Hematopoietic multipotent progenitor cell treated with erythropoietin and hydrocortisone succinate and interleukin-3 and kit ligand, for 6 days (in vitro differentiated cells): ENCODE measurements around the gene CCL5.

Experiments used
- DNase-seq: peaks from one replicate; pipeline ENCODE4 v3.0.0-alpha.2; 2015

Gene CCL5

GRCh38 chr17:35866341-35866950 is 13.7 kb downstream of the CCL5 start:
- no peak for DNase-seq

DNA sequence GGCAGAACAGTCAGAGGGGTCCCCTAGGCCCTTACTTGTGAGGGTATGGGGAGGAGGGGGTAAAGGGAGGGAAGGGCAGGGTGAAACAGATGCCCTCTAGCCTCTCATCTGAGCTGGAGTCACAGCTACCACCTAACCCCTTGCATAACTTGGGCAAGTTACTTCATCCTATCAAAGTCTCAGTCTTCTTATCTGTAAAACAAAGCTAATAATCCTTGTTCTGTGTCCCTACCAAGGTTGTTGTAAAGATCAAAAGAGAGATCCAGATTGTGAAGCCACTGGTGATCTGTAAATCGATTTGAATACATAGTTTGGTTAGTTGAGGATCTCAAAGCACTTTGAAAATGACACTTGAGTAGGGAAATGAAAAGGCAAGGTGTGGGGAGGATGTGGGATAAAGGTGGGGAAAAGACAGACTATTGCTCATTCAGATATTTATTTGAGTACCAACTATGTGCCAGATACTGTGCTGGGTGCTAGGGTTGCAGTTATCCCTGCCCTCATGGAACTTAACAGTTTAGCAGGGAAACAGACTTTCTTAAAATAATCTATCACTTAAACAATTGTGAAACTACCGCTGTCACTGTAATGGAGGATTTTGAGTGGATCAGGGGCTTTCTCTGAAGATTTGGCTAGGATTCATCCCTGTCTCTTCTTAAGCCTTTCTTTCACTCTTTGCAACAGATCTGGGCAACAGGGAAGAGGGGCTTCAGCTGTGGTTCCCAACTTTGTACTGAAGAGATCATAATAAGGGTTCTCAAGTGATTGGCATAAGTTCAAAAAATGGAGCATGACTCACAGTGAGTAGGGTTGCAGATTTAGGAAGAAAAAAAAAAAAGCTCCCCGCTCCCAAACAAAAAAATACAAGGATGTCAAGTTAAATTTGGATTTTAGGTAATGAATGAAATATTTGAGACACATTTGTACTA is 14.5 kb downstream of the CCL5 start:
- DNase-seq, result peak; percentile 37

DNA sequence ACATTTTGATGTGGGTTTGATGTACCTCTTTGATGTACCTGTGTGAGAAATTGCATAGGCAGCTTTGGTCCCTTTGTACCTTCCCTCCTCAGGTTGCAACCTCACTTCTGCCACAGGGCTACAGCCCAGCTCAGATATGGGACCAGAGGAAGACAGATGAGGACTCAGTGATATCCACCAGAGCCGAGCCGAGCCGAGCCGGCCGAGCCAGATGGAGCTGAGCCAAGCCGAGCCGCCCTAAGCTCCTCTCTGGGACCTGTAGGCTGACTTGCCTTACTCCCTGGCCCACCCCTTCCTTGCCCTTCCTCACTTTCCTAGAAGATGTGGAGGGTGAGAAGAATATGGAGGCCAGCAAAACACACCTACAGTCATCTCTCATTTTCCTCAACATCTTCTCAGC is 15.3 kb downstream of the CCL5 start:
- DNase-seq, result no peak

- no peak for DNase-seq
These were observed 23.6 kb downstream of the CCL5 start for GRCh38 chr17:35856603-35857002.

- DNase-seq, result no peak
These were observed 24.2 kb downstream of the CCL5 start for GRCh38 chr17:35855965-35856364.

DNA sequence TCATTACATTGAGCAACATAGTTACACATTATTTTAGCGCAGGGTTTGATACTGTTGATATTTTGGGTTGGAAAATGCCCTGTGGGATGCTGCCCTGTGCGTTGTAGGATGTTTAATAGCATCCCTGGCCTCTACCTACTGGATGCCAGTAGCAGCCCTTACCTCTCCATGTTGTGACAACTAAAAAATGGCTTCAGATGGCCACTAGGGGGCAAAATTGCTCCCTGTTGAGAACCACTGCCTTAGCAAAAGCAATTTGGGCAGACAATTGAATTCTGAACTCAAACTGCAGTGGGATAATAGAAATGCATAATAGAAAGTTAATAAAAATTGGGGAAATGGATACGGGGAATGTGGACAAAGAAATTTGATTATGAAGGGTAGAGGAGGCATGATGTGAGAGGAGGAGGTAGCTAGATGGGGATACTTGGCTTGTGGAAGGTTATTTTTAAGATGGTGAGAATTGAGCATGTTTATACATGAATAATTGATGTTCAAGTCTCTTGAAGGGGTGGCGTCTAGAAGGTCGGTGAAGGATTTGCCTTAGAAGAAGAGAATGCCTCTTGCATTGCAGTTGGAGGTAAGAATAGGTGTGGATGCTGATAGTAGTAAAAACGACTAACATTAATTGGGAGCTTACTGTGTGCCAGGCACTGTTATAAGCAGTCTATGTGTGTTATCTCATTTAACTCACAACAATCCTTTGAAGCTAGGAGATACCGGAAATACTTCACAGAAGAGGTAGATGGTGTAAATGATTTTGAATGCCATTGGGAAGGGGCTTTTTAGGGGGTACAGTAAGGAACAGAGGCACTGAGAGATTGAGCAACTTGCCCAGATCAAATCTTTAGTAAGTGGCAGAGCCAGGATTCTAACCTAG is 30.5 kb downstream of the CCL5 start:
- DNase-seq, result peak; percentile 92

DNA sequence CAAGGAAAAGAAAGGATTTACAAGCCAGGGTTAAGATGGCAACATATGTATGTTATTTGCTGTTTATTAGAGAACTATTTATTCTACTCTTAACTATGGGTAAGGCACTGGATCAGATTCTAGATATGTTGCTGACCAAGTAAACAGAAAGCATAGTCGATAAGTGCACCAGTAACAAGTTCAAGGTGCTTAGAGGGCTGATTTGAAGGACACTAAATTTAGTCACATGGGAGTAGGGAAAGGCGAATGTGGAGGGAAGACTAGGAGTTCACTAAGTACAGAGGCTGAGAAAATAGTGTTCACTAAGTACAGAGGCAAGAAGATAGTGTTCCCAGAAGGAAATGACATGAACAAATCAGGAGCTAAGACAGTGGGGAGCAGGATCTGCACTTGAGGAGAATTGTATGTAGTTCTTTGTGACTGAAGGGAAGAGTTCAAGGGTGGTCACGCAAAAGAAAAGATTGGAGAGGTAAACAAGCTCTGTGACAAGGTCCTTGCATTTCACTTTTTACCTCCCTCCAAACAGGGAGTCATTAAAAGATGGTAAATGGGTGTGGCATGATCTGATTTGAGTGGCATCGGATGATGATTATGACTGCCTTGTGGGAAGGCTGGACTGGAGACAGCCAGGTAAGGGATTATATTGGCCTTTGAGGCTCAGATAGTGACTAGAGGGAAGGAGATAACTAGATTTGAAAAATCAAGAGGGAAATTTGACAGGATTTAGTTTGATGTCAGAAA is 32.4 kb downstream of the CCL5 start:
- DNase-seq, result no peak

DNA sequence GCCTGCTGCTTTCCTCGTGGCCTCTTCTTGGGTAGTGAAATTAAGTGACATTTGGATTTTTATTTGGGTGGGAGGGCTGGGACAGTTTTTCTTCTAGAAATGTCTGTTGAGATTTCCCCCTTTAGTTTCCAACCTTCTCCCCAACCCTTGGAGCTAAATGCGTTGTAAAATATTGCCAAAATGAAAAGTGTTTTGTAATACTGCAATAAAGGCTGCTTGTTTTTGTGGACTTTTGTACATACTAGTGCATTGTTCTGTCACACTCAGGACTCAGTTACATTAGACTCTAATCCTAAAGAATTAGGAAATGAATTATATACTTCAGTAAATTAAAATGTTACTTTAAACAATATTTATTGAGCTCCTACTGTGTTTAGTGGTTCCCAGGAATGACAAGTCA is 33.2 kb downstream of the CCL5 start:
- no peak for DNase-seq

DNA sequence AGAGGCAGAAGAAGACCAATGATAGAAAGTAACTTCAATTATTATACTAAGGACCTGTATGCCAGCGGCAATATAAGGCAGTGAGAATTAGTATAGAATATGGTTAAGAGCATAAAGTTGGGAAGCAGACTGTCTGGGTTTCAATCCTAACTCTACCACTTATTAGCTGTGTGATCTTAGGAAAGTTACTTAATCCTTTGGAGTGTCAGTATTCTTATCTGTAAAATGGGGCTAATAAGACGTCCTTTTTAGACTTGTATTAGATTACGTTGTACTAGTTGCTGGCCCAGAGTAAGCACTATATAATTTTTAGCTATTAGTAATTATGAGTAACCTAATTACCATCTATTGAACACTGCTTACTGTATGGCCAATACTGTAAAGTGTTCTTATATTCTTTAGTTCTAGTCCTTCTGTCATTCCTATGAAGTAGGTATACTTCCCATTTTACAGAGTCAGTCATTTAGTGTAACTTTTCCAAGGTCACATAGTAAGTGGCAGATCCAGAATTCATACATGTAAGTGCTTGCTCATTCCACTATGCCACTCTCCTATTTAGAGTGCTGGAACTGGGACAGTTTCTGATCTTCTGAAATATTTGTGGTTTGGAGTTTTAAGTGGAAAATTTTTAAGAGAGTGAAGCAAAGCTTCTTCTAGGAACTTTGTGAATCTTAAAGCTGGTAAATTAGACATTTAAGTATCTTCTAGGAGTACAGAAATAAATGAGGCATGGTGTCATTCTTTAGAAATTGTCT is 33.9 kb downstream of the CCL5 start:
- DNase-seq, result no peak

- DNase-seq, result no peak
These were observed 35.6 kb downstream of the CCL5 start for GRCh38 chr17:35844547-35844946.

DNA sequence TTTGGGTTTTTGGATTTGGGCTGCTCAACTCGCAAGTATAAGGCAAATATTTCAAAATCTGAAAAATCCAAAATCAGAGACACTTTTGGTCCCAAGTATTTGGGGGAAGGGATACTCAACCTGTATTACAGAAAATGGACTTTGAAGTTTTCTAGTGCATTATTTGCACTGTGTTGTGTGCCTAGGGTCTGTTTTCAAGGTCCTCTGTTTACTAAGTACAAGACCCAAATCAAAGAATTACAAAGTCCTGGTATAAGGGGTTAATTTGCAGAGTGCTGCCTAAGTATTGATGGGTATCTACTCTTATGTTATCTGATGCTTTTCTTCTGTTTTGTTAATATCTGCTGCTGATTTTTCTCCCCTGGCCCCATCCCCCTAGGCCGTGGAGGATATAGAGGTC is 36.5 kb downstream of the CCL5 start:
- no peak for DNase-seq

- DNase-seq, result no peak
These were observed 37.9 kb downstream of the CCL5 start for GRCh38 chr17:35842239-35842638.

DNA sequence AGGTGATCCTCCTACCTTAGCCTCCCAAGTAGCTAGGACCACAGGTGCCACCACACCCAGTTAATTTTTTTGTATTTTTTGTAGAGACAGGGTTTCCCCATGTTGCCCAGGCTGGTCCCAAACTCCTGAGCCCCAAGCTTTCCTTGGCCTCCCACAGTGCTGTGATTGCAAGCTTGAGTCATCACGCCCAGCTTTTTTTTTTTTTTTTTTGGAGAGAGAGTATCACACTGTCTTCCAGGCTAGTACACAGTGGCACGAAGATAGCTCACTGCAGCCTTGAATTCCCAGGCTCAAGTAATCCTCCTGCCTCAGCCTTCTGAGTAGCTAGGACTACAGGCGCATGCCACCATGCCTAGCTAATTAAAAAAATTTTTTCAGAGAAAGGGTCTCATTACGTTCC is 38.7 kb downstream of the CCL5 start:
- no peak for DNase-seq

DNA sequence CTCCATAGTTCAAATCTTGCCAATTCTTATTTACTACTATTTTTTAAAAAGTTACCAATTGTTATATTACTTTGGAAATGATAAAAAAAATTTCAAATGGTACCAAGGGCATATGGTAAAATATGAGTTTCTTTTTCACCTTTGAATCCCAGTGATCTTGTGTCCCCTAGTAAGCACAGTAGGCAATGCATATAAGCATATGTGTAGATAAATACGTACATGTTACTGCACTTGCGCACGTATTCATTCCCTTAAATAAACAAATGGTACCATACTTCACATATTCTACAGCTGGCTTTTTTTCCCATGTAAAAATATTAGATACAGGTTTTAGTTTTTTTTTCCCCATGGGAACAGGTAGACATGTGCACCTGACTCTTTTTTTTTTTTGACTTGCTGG is 39.1 kb downstream of the CCL5 start:
- DNase-seq, result no peak

DNA sequence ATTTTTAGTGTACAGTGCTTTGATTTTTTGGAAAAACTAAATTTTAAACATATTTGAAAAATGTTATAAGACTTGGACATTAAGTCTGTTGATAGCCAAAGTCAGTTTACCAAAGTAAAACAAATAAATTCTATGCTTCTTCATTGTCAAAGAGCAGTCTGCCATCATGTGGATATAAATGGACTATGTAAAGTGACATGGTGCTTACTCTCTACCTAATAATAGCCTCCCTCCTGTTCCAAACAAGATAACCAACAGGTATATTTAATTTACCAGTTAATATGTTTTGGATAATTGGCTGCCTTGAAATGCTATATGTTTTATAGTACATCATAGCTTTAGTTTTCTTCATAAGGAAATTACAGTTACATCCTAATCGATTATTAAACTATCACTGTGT is 55.0 kb downstream of the CCL5 start:
- no peak for DNase-seq
